ENCODE results near the gene CP. TPM values are rescaled to one million over a fixed set of nuclear protein-coding genes. Genes with fewer than 3 reads are reported as not detected.

The CP gene
- polyA plus RNA-seq, 1 donor (not counting 4 experiments of a cell fraction or from before 2014, with no cell fraction given) = 0.03 TPM

GRCh38 chr3:149266736-149267135 is 45.1 kb upstream of the CP start:
- no peaks in the 10 kb centered on the region for H3K4me1 ChIP-seq (ENCODE audit: control insufficient read depth, extremely low read depth, insufficient read depth, low read length)
- no peaks in the 10 kb centered on the region for H3K9me3 ChIP-seq (ENCODE audit: control insufficient read depth, low read depth, low read length)
- no peaks in the 10 kb centered on the region for H3K27me3 ChIP-seq (ENCODE audit: control insufficient read depth, extremely low read depth, insufficient read depth, low read length)
- no peak overlapping the region for H3K4me3 ChIP-seq (ENCODE audit: control insufficient read depth in 2 of 3, extremely low read depth in 1 of 3, insufficient read depth in 2 of 3, low read depth in 1 of 3, low read length in 3 of 3)
- H4K20me1 ChIP-seq (ENCODE audit: control insufficient read depth, extremely low read depth, insufficient read depth, low read length) = no peaks in the 10 kb centered on the region
- TF ChIP-seq, protein P1, sequence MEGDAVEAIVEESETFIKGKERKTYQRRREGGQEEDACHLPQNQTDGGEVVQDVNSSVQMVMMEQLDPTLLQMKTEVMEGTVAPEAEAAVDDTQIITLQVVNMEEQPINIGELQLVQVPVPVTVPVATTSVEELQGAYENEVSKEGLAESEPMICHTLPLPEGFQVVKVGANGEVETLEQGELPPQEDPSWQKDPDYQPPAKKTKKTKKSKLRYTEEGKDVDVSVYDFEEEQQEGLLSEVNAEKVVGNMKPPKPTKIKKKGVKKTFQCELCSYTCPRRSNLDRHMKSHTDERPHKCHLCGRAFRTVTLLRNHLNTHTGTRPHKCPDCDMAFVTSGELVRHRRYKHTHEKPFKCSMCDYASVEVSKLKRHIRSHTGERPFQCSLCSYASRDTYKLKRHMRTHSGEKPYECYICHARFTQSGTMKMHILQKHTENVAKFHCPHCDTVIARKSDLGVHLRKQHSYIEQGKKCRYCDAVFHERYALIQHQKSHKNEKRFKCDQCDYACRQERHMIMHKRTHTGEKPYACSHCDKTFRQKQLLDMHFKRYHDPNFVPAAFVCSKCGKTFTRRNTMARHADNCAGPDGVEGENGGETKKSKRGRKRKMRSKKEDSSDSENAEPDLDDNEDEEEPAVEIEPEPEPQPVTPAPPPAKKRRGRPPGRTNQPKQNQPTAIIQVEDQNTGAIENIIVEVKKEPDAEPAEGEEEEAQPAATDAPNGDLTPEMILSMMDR (optimal IDR thresholded peaks at IDR 0.05 in 1 of 3, IDR thresholded peaks at IDR 0.05 in 1 of 3, conservative IDR thresholded peaks at IDR 0.05 in 1 of 3; ENCODE audit: extremely low read depth in 1 of 3, insufficient read depth in 2 of 3, low read length in 3 of 3) = no peak
- no peak for TF ChIP-seq EZH2 (IDR thresholded peaks at IDR 0.05; ENCODE audit: low read length)
- dilution Hi-C loops (cut with MboI; ENCODE audit: extremely low pct_ligation_motif_present, low sequenced_read_pairs) = no loop called here
- H3K9me1 ChIP-seq (ENCODE audit: control insufficient read depth, extremely low read depth, insufficient read depth, low read length) = no peaks in the 10 kb centered on the region
- no peak for FAIRE-seq
- H3K4me2 ChIP-seq (ENCODE audit: control insufficient read depth, extremely low read depth, insufficient read depth, low read depth, low read length) = no peak overlapping the region
- no peaks in the 10 kb centered on the region for H3K36me3 ChIP-seq (ENCODE audit: control insufficient read depth in 2 of 2, extremely low read depth in 1 of 2, insufficient read depth in 2 of 2, low read length in 2 of 2)
- no peak overlapping the region for H3K27ac ChIP-seq (ENCODE audit: control insufficient read depth, insufficient read depth, low read length)
- no peak overlapping the region for H2AFZ ChIP-seq (ENCODE audit: control insufficient read depth, low read length)
- DNase-seq (ENCODE audit: low read depth, low spot score) = no peak
- no peak overlapping the region for H3K9ac ChIP-seq (ENCODE audit: control insufficient read depth, extremely low read depth, insufficient read depth, low read length)
- no peaks in the 10 kb centered on the region for H3K79me2 ChIP-seq (ENCODE audit: control insufficient read depth, insufficient read depth, low read length)

DNA sequence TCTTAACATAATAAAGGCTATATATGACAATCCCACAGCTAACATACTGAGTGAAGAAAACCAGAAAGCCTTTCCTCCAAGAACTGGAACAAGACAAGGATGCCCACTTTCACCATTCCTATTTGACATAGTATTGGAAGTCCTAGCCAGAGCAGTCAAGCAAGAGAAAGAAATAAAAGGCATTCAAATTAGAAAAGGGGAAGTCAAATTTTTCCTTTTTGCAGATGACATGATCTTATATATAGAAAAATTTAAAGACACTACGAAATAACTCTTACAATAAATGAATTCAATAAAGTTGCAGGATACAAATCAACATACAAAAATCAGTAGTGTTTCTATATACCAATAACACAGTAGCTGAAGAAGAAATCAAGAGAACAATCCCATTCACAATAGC is 42.2 kb upstream of the CP start:
- Histone ChIP-seq H3K27ac (ENCODE audit: control insufficient read depth, insufficient read depth, low read length) (no peak overlapping the region), H4K20me1 (ENCODE audit: control insufficient read depth, extremely low read depth, insufficient read depth, low read length) (no peaks in the 10 kb centered on the region), H3K4me1 (ENCODE audit: control insufficient read depth, extremely low read depth, insufficient read depth, low read length) (no peaks in the 10 kb centered on the region), H3K79me2 (ENCODE audit: control insufficient read depth, insufficient read depth, low read length) (no peaks in the 10 kb centered on the region), H3K9me3 (ENCODE audit: control insufficient read depth, low read depth, low read length) (no peaks in the 10 kb centered on the region), H3K4me3 (ENCODE audit: control insufficient read depth in 2 of 3, extremely low read depth in 1 of 3, insufficient read depth in 2 of 3, low read depth in 1 of 3, low read length in 3 of 3) (no peak overlapping the region), H3K27me3 (ENCODE audit: control insufficient read depth, extremely low read depth, insufficient read depth, low read length) (no peaks in the 10 kb centered on the region), H3K36me3 (ENCODE audit: control insufficient read depth in 2 of 2, extremely low read depth in 1 of 2, insufficient read depth in 2 of 2, low read length in 2 of 2) (no peaks in the 10 kb centered on the region), H3K9me1 (ENCODE audit: control insufficient read depth, extremely low read depth, insufficient read depth, low read length) (no peaks in the 10 kb centered on the region), H3K9ac (ENCODE audit: control insufficient read depth, extremely low read depth, insufficient read depth, low read length) (no peak overlapping the region), H3K4me2 (ENCODE audit: control insufficient read depth, extremely low read depth, insufficient read depth, low read depth, low read length) (no peak overlapping the region), H2AFZ (ENCODE audit: control insufficient read depth, low read length) (no peak overlapping the region)
- dilution Hi-C loops (cut with MboI; ENCODE audit: extremely low pct_ligation_motif_present, low sequenced_read_pairs) = no loop called here
- TF ChIP-seq, protein P1 (optimal IDR thresholded peaks at IDR 0.05 in 1 of 3, IDR thresholded peaks at IDR 0.05 in 1 of 3, conservative IDR thresholded peaks at IDR 0.05 in 1 of 3; ENCODE audit: extremely low read depth in 1 of 3, insufficient read depth in 2 of 3, low read length in 3 of 3) = no peak
- no peak for TF ChIP-seq EZH2 (IDR thresholded peaks at IDR 0.05; ENCODE audit: low read length)
- DNase-seq (ENCODE audit: low read depth, low spot score) (no peak), FAIRE-seq (no peak)

Measured in keratinocyte (primary cell).